ENCODE data around the gene FCHSD2. TPM values are rescaled to one million over a fixed set of nuclear protein-coding genes. Genes with fewer than 3 reads are reported as not detected.

FCHSD2 gene
- total and polyA plus RNA-seq, 10 donors, result 30.2 to 129 (median 69.7) TPM

DNA sequence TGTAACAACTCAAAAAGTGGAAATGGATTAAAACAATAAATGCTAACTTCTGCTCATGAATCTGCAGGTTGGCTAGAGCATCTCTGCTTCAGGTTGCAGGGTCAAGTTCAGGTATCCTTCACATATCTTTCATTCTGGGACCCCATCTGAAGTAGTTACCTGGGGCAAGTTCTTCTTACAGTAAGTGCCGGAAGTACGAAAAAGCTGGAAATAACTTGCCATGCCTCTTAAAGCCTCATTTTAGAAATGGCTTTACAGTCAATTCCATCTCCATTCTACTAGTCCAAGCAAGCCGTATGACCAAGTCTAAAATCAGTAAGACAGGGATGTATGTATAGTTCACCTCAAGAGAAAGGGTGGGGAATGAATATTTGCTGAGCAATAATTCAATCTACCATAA, 93.7 kb downstream of the FCHSD2 start:
- TF ChIP-seq CTCF (IDR thresholded peaks at IDR 0.05 in 8 of 11, conservative IDR thresholded peaks at IDR 0.05 in 3 of 11) (no peak), POLR2A (IDR thresholded peaks at IDR 0.05) (no peak), POLR2AphosphoS5 (IDR thresholded peaks at IDR 0.05) (no peak)
- no peaks in the 10 kb centered on the region for H3K9me3 ChIP-seq
- H3K4me3 ChIP-seq, result peak overlapping the region in 1 of 8 donors; percentile 44
- intact Hi-C loops (cut with DNase I; ENCODE audit: low total_unique reads), result no loop called here
- no peaks in the 10 kb centered on the region for H3K27me3 ChIP-seq (replicated peaks in 1 of 7)
- DNase-seq, result no peak
- peaks cover 0 to 3% (median 0%) of the 10 kb centered on the region in 6 donors for H3K36me3 ChIP-seq
- H3K27ac ChIP-seq, result peak overlapping the region; percentile 44 to 88 (median 77)
- peaks cover 12 to 82% (median 55%) of the 10 kb centered on the region in 6 donors for H3K4me1 ChIP-seq
- WGBS, 5 donors, result 72 to 89% (median 84%) methylated on average over 3 of the region's 3 CpGs

DNA sequence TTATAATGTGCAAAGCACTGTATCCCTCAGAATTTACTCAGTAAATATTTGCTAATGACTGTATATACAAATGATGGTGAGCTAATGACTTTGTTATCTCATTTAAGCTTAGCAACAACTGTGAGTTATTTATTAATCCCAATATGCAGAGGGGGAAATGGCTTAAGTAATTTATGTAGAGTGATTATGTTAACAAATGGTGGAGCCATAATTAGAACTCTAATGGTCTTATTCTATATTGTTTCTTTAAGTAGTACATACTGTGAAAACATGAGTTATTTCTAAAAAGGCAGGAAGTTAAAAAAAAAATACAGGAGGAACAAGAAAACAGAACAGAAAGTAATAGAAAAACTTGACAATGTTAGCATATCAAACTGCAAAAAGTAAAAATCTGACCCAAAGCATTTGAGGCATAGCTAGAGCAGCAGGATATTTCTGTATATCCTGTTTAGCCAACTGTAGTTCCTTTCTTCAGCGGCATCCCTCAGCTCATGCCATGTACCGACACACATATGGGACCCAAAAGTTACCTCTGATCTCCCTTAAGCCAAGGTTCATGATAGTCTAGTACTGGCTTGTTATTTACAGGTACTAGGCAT, 94.2 kb downstream of the FCHSD2 start:
- WGBS, 5 donors, result 8 to 15% (median 12%) methylated on average over 2 of the region's 2 CpGs
- Histone ChIP-seq H3K9me3 (no peaks in the 10 kb centered on the region), H3K27ac (peak overlapping the region; percentile 44 to 88 (median 77)), H3K36me3 (peaks cover 0 to 9% (median 0%) of the 10 kb centered on the region in 6 donors), H3K27me3 (replicated peaks in 1 of 7) (no peaks in the 10 kb centered on the region), H3K4me1 (peaks cover 12 to 85% (median 54%) of the 10 kb centered on the region in 6 donors), H3K4me3 (peak overlapping the region in 1 of 8 donors; percentile 44)
- intact Hi-C loops (cut with DNase I; ENCODE audit: low total_unique reads), result no loop called here
- peak in 1 of 3 donors; percentile 58 for TF ChIP-seq POLR2AphosphoS5 (IDR thresholded peaks at IDR 0.05)
- TF ChIP-seq CTCF (IDR thresholded peaks at IDR 0.05 in 8 of 11, conservative IDR thresholded peaks at IDR 0.05 in 3 of 11), result no peak
- no peak for DNase-seq

DNA sequence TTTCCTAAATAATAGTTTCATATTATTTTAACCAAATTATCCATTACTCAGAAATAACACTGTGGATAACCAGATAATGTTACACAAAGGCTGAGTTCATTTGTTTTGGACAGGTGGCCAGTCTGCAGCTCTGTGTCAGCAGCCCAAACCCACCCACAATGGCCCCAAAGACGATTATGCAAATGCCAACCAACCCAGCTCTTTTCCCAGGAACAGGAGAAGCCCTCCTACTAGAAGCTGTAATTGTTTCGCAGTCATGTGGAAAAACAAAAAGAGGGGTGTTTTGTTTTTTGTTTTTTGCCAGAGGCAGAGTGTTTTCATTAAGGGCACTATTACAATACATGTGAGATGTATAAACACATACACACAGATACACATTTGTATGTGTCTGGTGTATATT, 102.1 kb downstream of the FCHSD2 start:
- no peak overlapping the region for H3K4me3 ChIP-seq
- no peaks in the 10 kb centered on the region for H3K9me3 ChIP-seq
- H3K27ac ChIP-seq, result no peak overlapping the region
- peaks cover 0 to 47% (median 2%) of the 10 kb centered on the region in 6 donors for H3K36me3 ChIP-seq
- TF ChIP-seq CTCF (IDR thresholded peaks at IDR 0.05 in 8 of 11, conservative IDR thresholded peaks at IDR 0.05 in 3 of 11) (no peak), POLR2A (IDR thresholded peaks at IDR 0.05) (no peak), POLR2AphosphoS5 (IDR thresholded peaks at IDR 0.05) (no peak)
- intact Hi-C loops (cut with DNase I; ENCODE audit: low total_unique reads), result no loop called here
- no peak for DNase-seq
- H3K4me1 ChIP-seq, result peaks cover 0 to 37% (median 5%) of the 10 kb centered on the region in 6 donors
- WGBS, 5 donors, result 88 to 96% (median 93%) methylated on average over 2 of the region's 2 CpGs
- no peaks in the 10 kb centered on the region for H3K27me3 ChIP-seq (replicated peaks in 1 of 7)

DNA sequence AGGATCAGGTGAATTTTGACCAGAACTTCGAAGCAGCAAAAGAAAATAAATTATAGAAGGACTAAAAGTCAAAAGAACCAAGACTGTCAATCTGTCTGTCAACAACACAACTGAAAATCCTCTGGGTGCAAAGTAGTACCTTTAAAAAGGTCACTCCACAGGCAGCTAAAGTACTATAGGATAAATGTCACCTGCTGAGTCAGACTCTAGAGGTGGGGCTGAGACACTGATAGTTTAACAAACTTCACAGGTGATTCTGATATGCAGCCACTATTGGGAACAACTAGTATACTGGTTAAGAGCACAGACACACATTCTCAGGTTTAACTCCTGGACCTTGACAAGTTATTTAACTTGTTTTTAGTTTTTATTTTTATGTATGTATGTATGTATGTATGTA, 107.3 kb downstream of the FCHSD2 start:
- TF ChIP-seq POLR2A (IDR thresholded peaks at IDR 0.05) (no peak), POLR2AphosphoS5 (IDR thresholded peaks at IDR 0.05) (no peak), CTCF (IDR thresholded peaks at IDR 0.05 in 8 of 11, conservative IDR thresholded peaks at IDR 0.05 in 3 of 11) (no peak)
- WGBS, 5 donors, result 75 to 93% (median 88%) methylated on average over 1 of the region's 1 CpG

More for the DNA sequence above, 107.3 kb downstream of the FCHSD2 start:
- H3K4me3 ChIP-seq, result no peak overlapping the region
- H3K4me1 ChIP-seq, result peaks cover 6 to 54% (median 17%) of the 10 kb centered on the region in 6 donors
- no peaks in the 10 kb centered on the region for H3K27me3 ChIP-seq (replicated peaks in 1 of 7)
- H3K27ac ChIP-seq, result peak overlapping the region in 5 of 8 donors; percentile 5 to 27 (median 23)
- no peaks in the 10 kb centered on the region for H3K9me3 ChIP-seq
- H3K36me3 ChIP-seq, result peaks cover 0 to 37% (median 2%) of the 10 kb centered on the region in 6 donors
- intact Hi-C loops (cut with DNase I; ENCODE audit: low total_unique reads), result no loop called here
- DNase-seq, result no peak
